GM12878 (cell line): ENCODE results near the gene ELOVL5. TPM values are rescaled to one million over a fixed set of nuclear protein-coding genes. Genes with fewer than 3 reads are reported as not detected.

ENCODE experiments used
- GABPA ChIP-seq: IDR thresholded peaks from 2 replicates; pipeline ENCODE4 v1.6.1; 2014; ENCODE audit warnings: antibody characterized with exemption, low read depth, mild to moderate bottlenecking, inconsistent platforms
- IKZF2 ChIP-seq, 2 experiments: fragments of 450-650 bp; IDR thresholded peaks; 2 replicates each; pipeline ENCODE4 v1.6.1; 2017; ENCODE audit warnings: mild to moderate bottlenecking in 2 of 2, moderate library complexity in 2 of 2
- SKIL ChIP-seq: fragments of 450-650 bp; IDR thresholded peaks from 2 replicates; pipeline ENCODE4 v1.6.1; 2017; ENCODE audit warnings: mild to moderate bottlenecking, low read depth, inconsistent platforms; ENCODE audit not compliant: poor library complexity, severe bottlenecking
- ZBTB40 ChIP-seq: fragments of 450-650 bp; IDR thresholded peaks from 2 replicates; pipeline ENCODE4 v1.6.1; 2016; ENCODE audit warnings: mild to moderate bottlenecking, moderate library complexity, borderline replicate concordance
- polyA plus RNA-seq, 11 experiments: library from polyadenylated mRNA; depleted of rRNA in 4 of 11; unstranded in 6 of 11; stranded (reverse) in 5 of 11; fragments of >200 nt; fragmentation: Nextera tagmentation in 4 of 11; fragmentation: Illumina TruSeq in 1 of 11; extraction: Ambion mirVana in 4 of 11; extraction: Trizol in 1 of 11; gene quantifications; 1 replicate in 1 of 11; 2 replicates in 10 of 11; pipeline versions ENCODE4 v1.2.1 to v1.2.3, GENCODE V29; 2011 to 2016; ENCODE audit warnings: inconsistent platforms in 2 of 11, missing spikeins in 2 of 11, low read depth in 1 of 11
- total RNA-seq, 4 experiments: library from RNA; depleted of rRNA in 3 of 4; stranded (reverse); fragments of >200 nt in 3 of 4; fragmentation: Illumina TruSeq in 1 of 4; extraction: Trizol in 1 of 4; gene quantifications; 2 replicates each; pipeline versions ENCODE4 v1.2.1 to v1.2.3, GENCODE V29; 2013 to 2021

The ELOVL5 gene
- total and polyA plus RNA-seq, 10 of the 15 experiments (the other 5 are each of a cell fraction or from before 2014, with no cell fraction given) = 156 to 241 (median 196) TPM

DNA sequence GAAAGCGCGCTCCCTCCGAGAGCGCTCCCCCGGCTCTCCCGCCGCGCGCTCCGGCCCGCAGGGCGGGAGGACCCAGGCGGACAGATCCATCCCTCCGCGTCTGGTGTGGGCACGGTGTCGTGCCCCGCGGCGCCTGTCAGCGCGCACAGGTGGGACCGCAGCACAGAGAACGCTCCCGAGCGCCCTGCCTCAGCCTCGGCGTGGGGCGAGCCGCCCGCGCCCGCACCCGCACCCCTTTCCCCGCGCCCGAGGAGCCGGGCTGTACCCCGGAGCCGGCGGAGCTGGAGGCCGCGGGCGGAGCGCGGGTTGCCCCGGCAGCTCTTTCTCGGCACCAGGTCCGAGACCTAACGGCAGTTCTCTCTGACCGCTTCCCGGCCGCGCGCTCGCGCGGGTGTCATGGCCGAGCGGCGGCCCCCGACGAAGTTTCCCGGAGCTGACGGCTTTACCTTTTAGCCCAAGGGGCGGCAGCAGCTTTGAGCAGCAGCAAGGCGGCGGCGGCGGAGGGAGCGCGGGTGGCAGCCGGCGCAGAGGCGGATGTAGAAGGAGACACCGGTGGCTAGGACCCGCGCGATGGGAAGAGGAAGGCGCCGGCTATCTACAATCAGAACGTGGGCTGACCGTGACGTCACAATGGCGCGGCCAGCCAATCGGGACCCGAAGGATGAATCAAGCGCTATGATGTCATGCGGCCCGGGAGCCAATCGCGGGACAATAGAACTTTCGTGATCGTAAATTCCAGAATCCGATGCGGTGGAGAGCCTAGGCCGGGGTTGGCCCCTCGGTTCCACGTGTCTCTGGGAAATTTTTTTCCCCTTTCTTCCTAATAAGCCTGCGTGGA, at the start of gene ELOVL5 (continued):
- peak; percentile 49; the same call in 1 of the 2 replicates for TF ChIP-seq ZBTB40
- peak; percentile 68 to 74; a peak in 3 of 4 replicates for TF ChIP-seq IKZF2 (IDR thresholded peaks at IDR 0.05)
- TF ChIP-seq SKIL = peak; percentile 62
- TF ChIP-seq GABPA = peak; percentile 53; the same call in 1 of the 2 replicates
- TF ChIP-seq, all 136 proteins: peak for 47
